Sciatic nerve (tissue), 2 donors: ENCODE data around the gene SLC27A1. TPM values are rescaled to one million over a fixed set of nuclear protein-coding genes. Genes with fewer than 3 reads are reported as not detected.
A peak's percentile ranks its signal among the peaks of the same experiment; 100 is the strongest.
"Not testable (repeated sequence)": the region's sequence is repeated elsewhere in the genome, so short reads cannot be mapped to it uniquely, and the experiment has no call there.

Experiments
- ATAC-seq: fragments of 200-7000 bp; cut with Tn5 transposase; one replicate; pipeline ENCODE4 v1.9.1; 2020; ENCODE audit warnings: mild to moderate bottlenecking, moderate library complexity
- DNase-seq: peaks from one replicate; pipeline ENCODE4 v3.0.0-alpha.2; 2020; ENCODE audit warnings: low spot score
- intact Hi-C: fragments of 100-400 bp; cut with DNase I; formaldehyde crosslinking; loops from one replicate; pipeline ENCODE4 v1.14.2; 2022
- total RNA-seq: library from RNA; stranded (reverse); fragmentation: NEBNext Ultra II Directional; extraction: Animal tissue kit (Norgen Biotek cat#: 25700); gene quantifications from one replicate; pipeline ENCODE4 v1.2.1, GENCODE V29; 2021
- donor health status: DM: no; HTN: no; CAD: no.
- donor health status: DM: no; HTN: no; CAD: no.

The SLC27A1 gene
- total RNA-seq, 1 donor from 2014 or later = 47.3 TPM

DNA sequence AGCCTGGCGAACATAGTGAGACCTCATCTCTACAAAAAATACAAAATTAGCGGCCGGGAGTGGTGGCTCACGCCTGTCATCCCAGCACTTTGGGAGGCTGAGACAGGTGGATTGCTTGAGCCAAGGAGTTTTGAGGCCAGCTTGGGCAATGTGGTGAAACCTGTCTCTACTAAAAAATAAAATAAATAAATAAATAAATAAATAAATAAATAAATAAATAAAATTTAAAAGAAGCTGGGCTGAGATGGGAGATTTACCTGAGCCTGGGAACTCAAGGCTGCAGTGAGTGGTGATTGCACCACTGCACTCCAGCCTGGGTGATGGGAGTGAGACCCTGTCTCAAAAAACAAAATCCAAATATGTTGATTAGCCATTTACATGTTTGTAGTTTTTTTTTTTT lies 82.4 kb downstream of the SLC27A1 start:
- ATAC-seq, DNase-seq, intact Hi-C loops: not testable (repeated sequence)

DNA sequence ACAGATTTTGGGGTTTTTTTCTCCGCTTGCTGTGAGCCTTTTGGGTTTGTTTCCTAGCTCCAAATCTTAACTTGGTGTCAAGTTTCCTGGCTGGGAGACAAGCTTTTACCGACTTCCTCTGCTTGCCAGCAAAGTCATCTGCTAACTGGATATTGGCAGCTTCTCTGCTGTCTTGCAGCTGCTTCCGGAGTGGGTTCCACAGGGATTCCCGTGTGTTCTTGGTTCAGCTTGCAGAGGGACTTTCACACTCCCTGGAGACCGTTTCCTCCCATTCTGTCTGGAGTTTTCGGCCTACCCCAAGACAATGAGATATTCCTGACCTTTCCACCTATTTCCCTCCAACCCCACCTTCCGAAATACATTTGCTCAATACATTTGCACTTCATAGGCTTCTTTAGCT lies 82.9 kb downstream of the SLC27A1 start:
- peak; percentile 76 for ATAC-seq
- intact Hi-C loops = no loop called here
- DNase-seq = peak; percentile 86

DNA sequence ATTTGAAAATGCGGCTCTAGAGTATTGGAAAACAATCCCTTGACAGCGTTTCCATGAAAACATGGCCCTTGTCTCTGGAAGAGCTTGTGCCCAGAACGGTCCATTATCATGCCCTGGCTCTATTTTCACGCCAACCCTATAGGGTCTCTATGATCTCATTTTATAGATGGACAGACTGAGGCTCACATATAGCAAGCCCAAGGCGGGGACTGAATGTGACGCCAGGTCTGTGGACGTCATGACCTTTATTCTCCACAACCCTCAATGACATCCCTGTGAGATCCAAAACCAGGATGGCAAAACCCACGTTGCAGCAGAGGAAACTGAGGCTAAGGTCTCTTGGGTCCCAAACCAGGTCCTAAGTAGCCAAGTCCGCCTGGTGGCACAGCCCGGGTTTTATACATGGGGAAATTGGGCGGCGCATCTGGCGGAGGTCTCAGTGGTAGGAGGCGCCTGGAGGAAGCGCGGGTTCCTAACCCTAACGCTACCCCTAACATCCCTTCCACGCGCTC lies 84.7 kb downstream of the SLC27A1 start:
- DNase-seq (no peak), ATAC-seq (peak; percentile 1)
- intact Hi-C loops = no loop called here

DNA sequence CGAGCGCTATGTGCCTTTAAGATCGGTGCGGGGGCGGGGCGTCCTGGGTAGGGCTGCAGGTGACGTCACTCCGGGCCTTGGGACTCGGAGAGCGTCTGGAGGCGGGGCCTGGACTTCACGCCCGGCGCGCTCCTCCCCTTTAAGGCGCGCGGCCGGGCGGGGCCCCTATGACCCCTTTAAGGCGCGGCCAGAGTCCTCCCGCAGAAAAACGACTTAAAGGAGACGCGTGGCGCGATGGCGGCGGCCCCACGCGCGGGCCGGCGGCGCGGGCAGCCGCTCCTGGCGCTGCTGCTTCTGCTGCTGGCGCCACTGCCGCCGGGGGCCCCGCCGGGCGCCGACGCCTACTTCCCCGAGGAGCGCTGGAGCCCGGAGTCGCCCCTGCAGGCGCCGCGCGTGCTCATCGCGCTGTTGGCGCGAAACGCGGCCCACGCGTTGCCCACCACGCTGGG lies 85.2 kb downstream of the SLC27A1 start, which contains the start of gene COLGALT1:
COLGALT1 (plus strand) TSS at position 170 of the 449 bp plus-strand sequence; CDS start at position 235, 65 bp downstream.
- intact Hi-C loops = no loop called here
- DNase-seq (peak; percentile 99), ATAC-seq (peak; percentile 97)

Other genes with a start within 250 kb of the SLC27A1 start
- 23.4 TPM for gene OCEL1, start 244.3 kb upstream of the SLC27A1 start, total RNA-seq
- gene NR2F6, start 224.6 kb upstream of the SLC27A1 start, total RNA-seq = 23.9 TPM
- gene USHBP1, start 205.8 kb upstream of the SLC27A1 start, total RNA-seq = 9.6 TPM
- gene BABAM1, start 203.1 kb upstream of the SLC27A1 start, total RNA-seq = 66.6 TPM
- 1.7 TPM for gene ANKLE1, start 188.6 kb upstream of the SLC27A1 start, total RNA-seq
- gene ABHD8, start 167.1 kb upstream of the SLC27A1 start, total RNA-seq = 14.9 TPM
- gene MRPL34, start 164.7 kb upstream of the SLC27A1 start, total RNA-seq = 55.0 TPM
- gene DDA1, start 161.0 kb upstream of the SLC27A1 start, total RNA-seq = 29.4 TPM
- gene ANO8, start 135.7 kb upstream of the SLC27A1 start, total RNA-seq = 14.8 TPM
- gene GTPBP3, start 133.0 kb upstream of the SLC27A1 start, total RNA-seq = 22.0 TPM
- 283 TPM for gene PLVAP, start 93.2 kb upstream of the SLC27A1 start, total RNA-seq
- gene CCDC194, start 76.3 kb upstream of the SLC27A1 start, total RNA-seq = 0.62 TPM
- 80.0 TPM for gene BST2, start 64.9 kb upstream of the SLC27A1 start, total RNA-seq
- 32.1 TPM for gene MVB12A, start 50.5 kb upstream of the SLC27A1 start, total RNA-seq
- 0.36 TPM for gene TMEM221, start 21.9 kb upstream of the SLC27A1 start, total RNA-seq
- not detected for gene NXNL1, start 9.6 kb upstream of the SLC27A1 start, total RNA-seq
- 47.3 TPM for gene PGLS, start 41.1 kb downstream of the SLC27A1 start, total RNA-seq
- 84.0 TPM for gene COLGALT1, start 85.1 kb downstream of the SLC27A1 start, total RNA-seq
- gene UNC13A, start 217.8 kb downstream of the SLC27A1 start, total RNA-seq = 0.13 TPM
- 55.8 TPM for gene MAP1S, start 249.0 kb downstream of the SLC27A1 start, total RNA-seq